OCI-LY7 (cell line): ENCODE results near the gene PPP2R2B. TPM values are rescaled to one million over a fixed set of nuclear protein-coding genes. Genes with fewer than 3 reads are reported as not detected.

Experiments
- BruUV-seq: library from RNA; stranded (reverse); fragments of 400-500 nt; replicated peaks from 2 replicates; lab custom pipeline; 2021; lab: Mats Ljungman, UMichigan
- CTCF ChIA-PET: fragments of 300-600 bp; sonication (Branson Sonifier 250); formaldehyde crosslinking; loops from one replicate; lab custom pipeline; 2022; ENCODE audit warnings: antibody characterized with exemption; ENCODE audit not compliant: unreplicated experiment; lab: Charles Lee
- POLR2A ChIA-PET: fragments of 300-600 bp; sonication (Branson Sonifier 250); formaldehyde crosslinking; loops from one replicate; lab custom pipeline; 2022; ENCODE audit warnings: antibody characterized with exemption; lab: Charles Lee
- DNase-seq: peaks from one replicate; pipeline ENCODE4 v3.0.0-alpha.2; 2015; ENCODE audit warnings: low spot score
- H2AFZ ChIP-seq: fragments of 200-600 bp; sonication (generic), shearing (Covaris generic); 2 replicates; pipeline ENCODE4 v1.6.1; 2014; ENCODE audit warnings: mild to moderate bottlenecking, antibody characterized with exemption, low read length, moderate library complexity
- H3K27ac ChIP-seq: fragments of 200-600 bp; sonication (generic); 2 replicates; pipeline ENCODE4 v1.5.1; 2014; ENCODE audit warnings: mixed run types, low read depth, mild to moderate bottlenecking, moderate library complexity, low read length, inconsistent platforms; ENCODE audit not compliant: poor library complexity, severe bottlenecking
- H3K36me3 ChIP-seq: fragments of 200-600 bp; sonication (generic); 2 replicates; pipeline ENCODE4 v1.6.1; 2014; ENCODE audit warnings: mild to moderate bottlenecking, antibody characterized with exemption, low read length, moderate library complexity, mixed read lengths; ENCODE audit not compliant: insufficient read depth
- H3K4me1 ChIP-seq: fragments of 200-600 bp; sonication (generic); 2 replicates; pipeline ENCODE4 v1.5.1; 2014; ENCODE audit warnings: mild to moderate bottlenecking, low read length; ENCODE audit not compliant: insufficient read depth, poor library complexity, severe bottlenecking
- H3K4me2 ChIP-seq: fragments of 200-600 bp; sonication (generic); 2 replicates; pipeline ENCODE4 v1.6.1; 2014; ENCODE audit warnings: mild to moderate bottlenecking, low read length
- H3K4me3 ChIP-seq: fragments of 200-600 bp; sonication (generic); 2 replicates; pipeline ENCODE4 v1.5.1; 2014; ENCODE audit warnings: mild to moderate bottlenecking, low read depth, low read length; ENCODE audit not compliant: poor library complexity, severe bottlenecking
- H3K79me2 ChIP-seq: fragments of 200-600 bp; sonication (generic); 2 replicates; pipeline ENCODE4 v1.6.1; 2016; ENCODE audit warnings: low read depth, mild to moderate bottlenecking, low read length, moderate library complexity, mixed read lengths; ENCODE audit not compliant: insufficient read depth
- H3K9me2 ChIP-seq: fragments of 200-600 bp; sonication (generic); 2 replicates; pipeline ENCODE4 v1.6.1; 2016; ENCODE audit warnings: mild to moderate bottlenecking, low read length, mixed read lengths; ENCODE audit not compliant: insufficient read depth
- H3K9me3 ChIP-seq: fragments of 200-600 bp; sonication (generic); 2 replicates; pipeline ENCODE4 v1.6.1; 2014; ENCODE audit warnings: mild to moderate bottlenecking, mixed run types, low read length, mixed read lengths
- H4K20me1 ChIP-seq: fragments of 200-600 bp; sonication (generic); 2 replicates; pipeline ENCODE4 v1.6.1; 2014; ENCODE audit warnings: mild to moderate bottlenecking, antibody characterized with exemption, low read length, moderate library complexity, mixed read lengths; ENCODE audit not compliant: insufficient read depth
- CTCF ChIP-seq: fragments of 200-600 bp; sonication (generic); conservative IDR thresholded peaks from 2 replicates; pipeline ENCODE4 v1.5.1; 2014; ENCODE audit warnings: mild to moderate bottlenecking, antibody characterized with exemption, low read length, moderate library complexity, mixed read lengths
- EZH2phosphoT487 ChIP-seq: fragments of 200-600 bp; sonication (generic); IDR thresholded peaks from 2 replicates; pipeline ENCODE4 v1.6.1; 2018; ENCODE audit warnings: low read depth, borderline replicate concordance, mild to moderate bottlenecking, mixed run types, antibody characterized with exemption, low read length, moderate library complexity, mixed read lengths
- intact Hi-C: fragments of 100-400 bp; cut with micrococcal nuclease; formaldehyde crosslinking; loops from one replicate; pipeline ENCODE4 v1.10.0; 2022; ENCODE audit not compliant: unreplicated experiment
- total RNA-seq, 2 experiments: library from RNA; depleted of rRNA in 1 of 2; stranded (reverse); fragments of >200 nt in 1 of 2; shearing (Covaris generic) in 1 of 2; gene quantifications; 2 replicates each; pipeline ENCODE4 v1.2.3, GENCODE V29; 2014 to 2022

PPP2R2B gene
- total RNA-seq, 2 experiments from 2014 or later: not detected

- Histone ChIP-seq H3K4me2 (no peak overlapping the region), H3K4me3 (no peak overlapping the region), H3K9me3 (no peaks in the 10 kb centered on the region), H3K79me2 (no peaks in the 10 kb centered on the region), H3K36me3 (no peaks in the 10 kb centered on the region), H2AFZ (no peak overlapping the region), H4K20me1 (no peaks in the 10 kb centered on the region), H3K27ac (no peak overlapping the region), H3K9me2 (no peaks in the 10 kb centered on the region), H3K4me1 (no peaks in the 10 kb centered on the region)
- ChIA-PET CTCF (no interaction called here), POLR2A (interaction anchor here (0.9 kb wide), 1 partner anchor 162 kb away, joined by 3 read pairs; no protein-coding TSS in a partner anchor)
- no TSS peak for BruUV-seq
- DNase-seq: no peak
- TF ChIP-seq EZH2phosphoT487 (no peak), CTCF (no peak)
- intact Hi-C loops: no loop called here
Observed at GRCh38 chr5:146805081-146805480, 73.5 kb downstream of the PPP2R2B start.

GRCh38 chr5:146802945-146803522 lies 75.5 kb downstream of the PPP2R2B start:
- intact Hi-C loops: no loop called here

GRCh38 chr5:146799671-146800070 lies 78.9 kb downstream of the PPP2R2B start:
- no peaks in the 10 kb centered on the region for H3K9me3 ChIP-seq
- no peak overlapping the region for H3K4me2 ChIP-seq
- BruUV-seq: no TSS peak
- intact Hi-C loops: no loop called here
- no peak overlapping the region for H3K27ac ChIP-seq
- no peak for DNase-seq
- H3K4me1 ChIP-seq: no peaks in the 10 kb centered on the region
- H3K79me2 ChIP-seq: no peaks in the 10 kb centered on the region
- TF ChIP-seq CTCF (no peak), EZH2phosphoT487 (no peak)
- ChIA-PET CTCF (no interaction called here), POLR2A (no interaction called here)
- no peaks in the 10 kb centered on the region for H3K36me3 ChIP-seq
- no peaks in the 10 kb centered on the region for H4K20me1 ChIP-seq
- no peak overlapping the region for H2AFZ ChIP-seq
- no peak overlapping the region for H3K4me3 ChIP-seq
- no peaks in the 10 kb centered on the region for H3K9me2 ChIP-seq

More at GRCh38 chr5:146802945-146803522, 75.5 kb downstream of the PPP2R2B start:
- H3K4me2 ChIP-seq: no peak overlapping the region
- H4K20me1 ChIP-seq: no peaks in the 10 kb centered on the region
- no TSS peak for BruUV-seq
- ChIA-PET CTCF (no interaction called here), POLR2A (interaction anchor here (0.6 kb wide), 1 partner anchor 11 kb away, joined by 5 read pairs; no protein-coding TSS in a partner anchor)
- H2AFZ ChIP-seq: no peak overlapping the region
- H3K27ac ChIP-seq: no peak overlapping the region
- no peak overlapping the region for H3K4me3 ChIP-seq
- DNase-seq: no peak
- H3K9me2 ChIP-seq: no peaks in the 10 kb centered on the region
- no peaks in the 10 kb centered on the region for H3K36me3 ChIP-seq
- H3K9me3 ChIP-seq: no peaks in the 10 kb centered on the region
- H3K4me1 ChIP-seq: no peaks in the 10 kb centered on the region
- H3K79me2 ChIP-seq: no peaks in the 10 kb centered on the region
- no peak for TF ChIP-seq EZH2phosphoT487
